B cell (primary cell): ENCODE data around the gene PHF19. TPM values are rescaled to one million over a fixed set of nuclear protein-coding genes. Genes with fewer than 3 reads are reported as not detected.
A peak's percentile ranks its signal among the peaks of the same experiment; 100 is the strongest.

Source experiments
- ATAC-seq: fragments of 200-7000 bp; cut with Tn5 transposase; one replicate; pipeline ENCODE4 v1.10.0; 2021; ENCODE audit warnings: low read depth, mild to moderate bottlenecking, moderate number of reproducible peaks, moderate library complexity
- CTCF ChIA-PET: fragments of 350-600 bp; sonication (Branson Sonifier 250); formaldehyde crosslinking; loops from one replicate; lab custom pipeline; 2021; ENCODE audit warnings: antibody characterized with exemption, inconsistent platforms; lab: Charles Lee
- POLR2A ChIA-PET: fragments of 350-600 bp; sonication (Branson Sonifier 250); formaldehyde crosslinking; loops from one replicate; lab custom pipeline; 2021; ENCODE audit warnings: antibody characterized with exemption; lab: Charles Lee
- DNase-seq: peaks from one replicate; pipeline ENCODE4 v3.0.0; 2013
- H2AFZ ChIP-seq: 2 replicates; pipeline ENCODE4 v1.6.1; 2012; ENCODE audit warnings: mild to moderate bottlenecking, low read depth, low read length; ENCODE audit not compliant: insufficient read depth, poor library complexity, severe bottlenecking
- H3K27ac ChIP-seq, 2 donors: 1 replicate in 1 of 2; 2 replicates in 1 of 2; pipeline ENCODE4 v1.5.1; 2012 to 2013; ENCODE audit warnings: low read length in 2 of 2, mild to moderate bottlenecking in 2 of 2, moderate library complexity in 1 of 2
- H3K27me3 ChIP-seq, 4 experiments: fragments of 200-600 bp in 1 of 4; sonication (generic) in 1 of 4; replicated peaks in 1 of 4; 1 replicate in 2 of 4; 2 replicates in 2 of 4; pipeline versions ENCODE4 v1.6.1 to v1.7.0; 2013 to 2016; ENCODE audit warnings: low read length in 3 of 4, mild to moderate bottlenecking in 2 of 4, mixed read lengths in 1 of 4, moderate library complexity in 1 of 4; ENCODE audit not compliant: insufficient read depth in 4 of 4, control insufficient read depth in 3 of 4; ENCODE audit errors: control extremely low read depth in 1 of 4
- H3K36me3 ChIP-seq, 2 experiments: replicated peaks in 1 of 2; 1 replicate in 1 of 2; 2 replicates in 1 of 2; pipeline versions ENCODE4 v1.6.1 to v1.7.1; 2013; ENCODE audit warnings: low read length in 1 of 2; ENCODE audit not compliant: insufficient read depth in 2 of 2, control insufficient read depth in 1 of 2; ENCODE audit errors: control extremely low read depth in 1 of 2, extremely low read depth in 1 of 2
- H3K4me1 ChIP-seq, 2 donors: fragments of 200-600 bp in 1 of 2; sonication (generic) in 1 of 2; 1 replicate in 1 of 2; 2 replicates in 1 of 2; pipeline versions ENCODE4 v1.5.1 to v1.6.1; 2013 to 2017; ENCODE audit warnings: low read length in 2 of 2; ENCODE audit not compliant: control insufficient read depth in 2 of 2, insufficient read depth in 2 of 2
- H3K4me2 ChIP-seq: replicated peaks from 2 replicates; pipeline ENCODE3; 2012; ENCODE audit warnings: mild to moderate bottlenecking, low read depth, low read length; ENCODE audit not compliant: poor library complexity, severe bottlenecking
- H3K4me3 ChIP-seq, 5 experiments: fragments of 200-600 bp in 1 of 5; sonication (generic) in 1 of 5; 1 replicate in 3 of 5; 2 replicates in 2 of 5; pipeline versions ENCODE4 v1.5.1 to v1.7.0; 2011 to 2016; ENCODE audit warnings: low read length in 4 of 5, mild to moderate bottlenecking in 4 of 5, low read depth in 2 of 5, control low read depth in 1 of 5, moderate library complexity in 1 of 5; ENCODE audit not compliant: insufficient read depth in 1 of 5; ENCODE audit errors: control extremely low read depth in 1 of 5, extremely low read depth in 1 of 5
- H3K79me2 ChIP-seq: fragments of 200-600 bp; sonication (generic); one replicate; pipeline ENCODE4 v1.6.0; 2016; ENCODE audit warnings: low read length; ENCODE audit not compliant: control insufficient read depth, insufficient read depth
- H3K9ac ChIP-seq: fragments of 200-600 bp; sonication (generic); 2 replicates; pipeline ENCODE4 v1.6.1; 2017; ENCODE audit warnings: mild to moderate bottlenecking, low read length, moderate library complexity
- H3K9me3 ChIP-seq, 3 donors: one replicate each; pipeline versions ENCODE4 v1.6.1 to v1.7.1; 2013; ENCODE audit warnings: low read length in 2 of 3; ENCODE audit not compliant: control insufficient read depth in 2 of 3, insufficient read depth in 1 of 3; ENCODE audit errors: control extremely low read depth in 1 of 3
- H4K20me1 ChIP-seq: 2 replicates; pipeline ENCODE4 v1.6.0; 2012; ENCODE audit warnings: mild to moderate bottlenecking, low read length; ENCODE audit not compliant: insufficient read depth, control insufficient read depth, poor library complexity, severe bottlenecking
- H3K27ac Mint-ChIP-seq: one replicate; pipeline ENCODE4 v1.8.0; 2021; ENCODE audit warnings: mixed read lengths
- H3K27me3 Mint-ChIP-seq: one replicate; pipeline ENCODE4 v1.8.0; 2021; ENCODE audit warnings: mixed read lengths
- H3K4me1 Mint-ChIP-seq: one replicate; pipeline ENCODE4 v1.8.0; 2021; ENCODE audit warnings: mixed read lengths
- H3K4me3 Mint-ChIP-seq: one replicate; pipeline ENCODE4 v1.8.0; 2021; ENCODE audit warnings: mixed read lengths
- H3K9me3 Mint-ChIP-seq: one replicate; pipeline ENCODE4 v1.8.0; 2022; ENCODE audit warnings: mixed read lengths; ENCODE audit not compliant: insufficient read depth
- EZH2 ChIP-seq: IDR thresholded peaks from 2 replicates; pipeline ENCODE4 v1.6.1; 2012; ENCODE audit warnings: borderline replicate concordance, low read depth, mild to moderate bottlenecking, moderate library complexity, low read length; ENCODE audit not compliant: insufficient read depth, poor library complexity, severe bottlenecking
- WGBS: methylation state at CpG from one replicate; pipeline ENCODE4 v1.1.5; 2013; ENCODE audit warnings: missing lambda C conversion rate; ENCODE audit not compliant: insufficient coverage; 5-methylcytosine and 5-hydroxymethylcytosine counted together
- intact Hi-C: fragments of 100-400 bp; cut with micrococcal nuclease; formaldehyde crosslinking; loops from one replicate; pipeline ENCODE4 v1.10.0; 2022
- polyA plus RNA-seq: library from polyadenylated mRNA; depleted of rRNA; stranded (reverse); fragments of >200 nt; gene quantifications from 2 replicates; pipeline ENCODE4 v1.2.3, GENCODE V29; 2012
- total RNA-seq, 2 donors: library from RNA; stranded (reverse); fragments of 120-200 nt in 1 of 2; gene quantifications; 1 replicate in 1 of 2; 2 replicates in 1 of 2; pipeline versions ENCODE4 v1.2.3 to v1.2.4, GENCODE V29; 2013 to 2022
- TF ChIP-seq, protein P1 (sequence below): fragments of 200-600 bp; IDR thresholded peaks from one replicate; pipeline ENCODE4 v1.8.0; 2022; ENCODE audit warnings: antibody characterized with exemption, mild to moderate bottlenecking

The PHF19 gene
- total and polyA plus RNA-seq, 2 donors (not counting 1 experiment from before 2014, with no cell fraction given): 17.0 to 20.9 TPM

DNA sequence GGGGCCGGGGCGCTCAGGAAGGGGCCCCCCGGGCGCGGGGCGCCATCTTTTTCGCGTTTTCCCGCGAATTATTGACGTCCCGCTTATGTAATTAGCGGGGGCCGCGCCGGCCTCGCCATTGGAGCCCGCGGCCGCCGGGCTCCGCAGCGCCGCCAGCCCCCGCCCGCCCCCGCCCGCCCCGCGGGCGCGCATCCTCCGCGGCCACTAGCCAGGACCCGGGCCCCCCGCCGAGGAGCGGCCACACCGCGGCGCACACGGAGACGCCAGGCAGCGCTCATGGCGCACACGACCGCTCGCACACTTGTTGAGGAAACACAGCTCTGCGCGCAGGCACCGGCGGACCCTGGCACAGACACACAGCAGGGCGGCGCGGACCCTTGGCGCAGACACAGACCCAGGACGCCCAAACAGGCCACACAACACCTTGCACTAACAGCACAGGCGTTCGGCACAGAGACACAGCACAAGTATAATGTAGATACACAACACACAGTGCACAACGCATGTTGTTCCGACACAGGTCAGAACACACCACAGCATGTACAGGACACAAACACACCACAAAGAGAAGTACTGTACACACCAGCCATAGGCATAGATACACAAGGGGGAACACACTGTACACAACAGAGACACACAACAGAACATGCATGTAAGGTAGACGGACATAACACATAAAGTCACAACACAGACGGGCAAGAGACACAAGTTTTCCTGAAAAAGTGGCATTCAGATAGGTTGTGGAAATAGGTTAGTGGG lies 467 bp upstream of the PHF19 start:
- peaks cover 27 to 33% of the 10 kb centered on the region in 2 donors for H3K4me1 ChIP-seq
- peak overlapping the region; percentile 21 to 48 for H3K27ac ChIP-seq
- WGBS: under 1% methylated on average over 58 of the region's 63 CpGs
- H3K9me3 Mint-ChIP-seq: no peaks in the 10 kb centered on the region
- peak; percentile 60 for ATAC-seq
- peak overlapping the region; percentile 98 for H3K4me3 Mint-ChIP-seq
- peaks cover 15% of the 10 kb centered on the region for H3K27me3 Mint-ChIP-seq
- peak; percentile 74 for DNase-seq
- H3K27me3 ChIP-seq: peaks cover 0 to 3% (median 0%) of the 10 kb centered on the region in 4 experiments
- H4K20me1 ChIP-seq: no peaks in the 10 kb centered on the region
- H3K79me2 ChIP-seq: no peaks in the 10 kb centered on the region
- CTCF ChIA-PET: interaction anchor here (0.6 to 8.8 kb wide), 5 partner anchors 8 to 121 kb away, joined by 3 to 81 read pairs (median 4); no protein-coding TSS in a partner anchor
- intact Hi-C loops: loop anchor here (1.0 kb wide), 1 partner anchor 8 kb away; no protein-coding TSS in a partner anchor
- POLR2A ChIA-PET: interaction anchor here (0.6 to 1.0 kb wide), 3 partner anchors 8 to 59 kb away, joined by 3 to 5 read pairs (median 3); no protein-coding TSS in a partner anchor
- TF ChIP-seq EZH2: no peak
- TF ChIP-seq, protein P1, sequence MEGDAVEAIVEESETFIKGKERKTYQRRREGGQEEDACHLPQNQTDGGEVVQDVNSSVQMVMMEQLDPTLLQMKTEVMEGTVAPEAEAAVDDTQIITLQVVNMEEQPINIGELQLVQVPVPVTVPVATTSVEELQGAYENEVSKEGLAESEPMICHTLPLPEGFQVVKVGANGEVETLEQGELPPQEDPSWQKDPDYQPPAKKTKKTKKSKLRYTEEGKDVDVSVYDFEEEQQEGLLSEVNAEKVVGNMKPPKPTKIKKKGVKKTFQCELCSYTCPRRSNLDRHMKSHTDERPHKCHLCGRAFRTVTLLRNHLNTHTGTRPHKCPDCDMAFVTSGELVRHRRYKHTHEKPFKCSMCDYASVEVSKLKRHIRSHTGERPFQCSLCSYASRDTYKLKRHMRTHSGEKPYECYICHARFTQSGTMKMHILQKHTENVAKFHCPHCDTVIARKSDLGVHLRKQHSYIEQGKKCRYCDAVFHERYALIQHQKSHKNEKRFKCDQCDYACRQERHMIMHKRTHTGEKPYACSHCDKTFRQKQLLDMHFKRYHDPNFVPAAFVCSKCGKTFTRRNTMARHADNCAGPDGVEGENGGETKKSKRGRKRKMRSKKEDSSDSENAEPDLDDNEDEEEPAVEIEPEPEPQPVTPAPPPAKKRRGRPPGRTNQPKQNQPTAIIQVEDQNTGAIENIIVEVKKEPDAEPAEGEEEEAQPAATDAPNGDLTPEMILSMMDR: no peak
- peak overlapping the region; percentile 78 for H2AFZ ChIP-seq
- peaks cover 40% of the 10 kb centered on the region for H3K4me1 Mint-ChIP-seq
- H3K36me3 ChIP-seq: peaks cover 0 to 3% of the 10 kb centered on the region in 2 experiments
- H3K9me3 ChIP-seq: no peaks in the 10 kb centered on the region
- peak overlapping the region; percentile 87 for H3K27ac Mint-ChIP-seq
- H3K4me2 ChIP-seq: peak overlapping the region; percentile 97
- H3K9ac ChIP-seq: peak overlapping the region; percentile 65
- H3K4me3 ChIP-seq: peak overlapping the region; percentile 48 to 84 (median 70)
